Activated CD4-positive, alpha-beta T cell treated with anti-CD3 and anti-CD28 coated beads for 1 hour (primary cell): Measurements from ENCODE around the gene PNN.
"Not testable (repeated sequence)": the region's sequence is repeated elsewhere in the genome, so short reads cannot be mapped to it uniquely, and the experiment has no call there.

Experiments used
- DNase-seq: peaks from one replicate; pipeline ENCODE4 v3.0.0-alpha.2; 2020

Gene PNN

GRCh38 chr14:39181693-39182047 lies 6.6 kb downstream of the PNN start:
- no peak for DNase-seq

GRCh38 chr14:39182770-39183684 lies 8.0 kb downstream of the PNN start:
- no peak for DNase-seq

- not testable (repeated sequence) for DNase-seq
These were observed 8.6 kb downstream of the PNN start for GRCh38 chr14:39183685-39184003.

GRCh38 chr14:39184628-39185255 lies 9.7 kb downstream of the PNN start:
- DNase-seq, result no peak

GRCh38 chr14:39185256-39186049 lies 10.4 kb downstream of the PNN start:
- DNase-seq, result no peak

- DNase-seq, result no peak
These were observed 12.0 kb downstream of the PNN start for GRCh38 chr14:39186941-39187525.

GRCh38 chr14:39203659-39204606 lies 28.9 kb downstream of the PNN start:
- no peak for DNase-seq

GRCh38 chr14:39207430-39207829 lies 32.4 kb downstream of the PNN start:
- DNase-seq, result not testable (repeated sequence)

- no peak for DNase-seq
These were observed 36.2 kb downstream of the PNN start for GRCh38 chr14:39211109-39211741.

- no peak for DNase-seq
These were observed 37.0 kb downstream of the PNN start for GRCh38 chr14:39212034-39212433.

GRCh38 chr14:39212693-39213092 lies 37.6 kb downstream of the PNN start:
- DNase-seq, result no peak

GRCh38 chr14:39217214-39217879 lies 42.3 kb downstream of the PNN start:
- DNase-seq, result no peak

GRCh38 chr14:39218171-39218769 lies 43.2 kb downstream of the PNN start:
- DNase-seq, result no peak

- no peak for DNase-seq
These were observed 44.0 kb downstream of the PNN start for GRCh38 chr14:39219075-39219499.

- not testable (repeated sequence) for DNase-seq
These were observed 45.4 kb downstream of the PNN start for GRCh38 chr14:39220473-39220872.

GRCh38 chr14:39228044-39228443 lies 53.0 kb downstream of the PNN start:
- DNase-seq, result no peak

GRCh38 chr14:39228509-39229221 lies 53.6 kb downstream of the PNN start:
- DNase-seq, result no peak

GRCh38 chr14:39229222-39229543 lies 54.1 kb downstream of the PNN start:
- DNase-seq, result peak; percentile 13

GRCh38 chr14:39229601-39230110 lies 54.6 kb downstream of the PNN start:
- no peak for DNase-seq
